OCI-LY7 (cell line): ENCODE measurements around the gene APEH. TPM values are rescaled to one million over a fixed set of nuclear protein-coding genes. Genes with fewer than 3 reads are reported as not detected.

Experiments used
- BruUV-seq: library from RNA; stranded (reverse); fragments of 400-500 nt; replicated peaks from 2 replicates; lab custom pipeline; 2021; lab: Mats Ljungman, UMichigan
- CTCF ChIA-PET: fragments of 300-600 bp; sonication (Branson Sonifier 250); formaldehyde crosslinking; loops from one replicate; lab custom pipeline; 2022; ENCODE audit warnings: antibody characterized with exemption; ENCODE audit not compliant: unreplicated experiment; lab: Charles Lee
- POLR2A ChIA-PET: fragments of 300-600 bp; sonication (Branson Sonifier 250); formaldehyde crosslinking; loops from one replicate; lab custom pipeline; 2022; ENCODE audit warnings: antibody characterized with exemption; lab: Charles Lee
- DNase-seq: peaks from one replicate; pipeline ENCODE4 v3.0.0-alpha.2; 2015; ENCODE audit warnings: low spot score
- H2AFZ ChIP-seq: fragments of 200-600 bp; sonication (generic), shearing (Covaris generic); 2 replicates; pipeline ENCODE4 v1.6.1; 2014; ENCODE audit warnings: mild to moderate bottlenecking, antibody characterized with exemption, low read length, moderate library complexity
- H3K27ac ChIP-seq: fragments of 200-600 bp; sonication (generic); 2 replicates; pipeline ENCODE4 v1.5.1; 2014; ENCODE audit warnings: mixed run types, low read depth, mild to moderate bottlenecking, moderate library complexity, low read length, inconsistent platforms; ENCODE audit not compliant: poor library complexity, severe bottlenecking
- H3K36me3 ChIP-seq: fragments of 200-600 bp; sonication (generic); 2 replicates; pipeline ENCODE4 v1.6.1; 2014; ENCODE audit warnings: mild to moderate bottlenecking, antibody characterized with exemption, low read length, moderate library complexity, mixed read lengths; ENCODE audit not compliant: insufficient read depth
- H3K4me1 ChIP-seq: fragments of 200-600 bp; sonication (generic); 2 replicates; pipeline ENCODE4 v1.5.1; 2014; ENCODE audit warnings: mild to moderate bottlenecking, low read length; ENCODE audit not compliant: insufficient read depth, poor library complexity, severe bottlenecking
- H3K4me2 ChIP-seq: fragments of 200-600 bp; sonication (generic); 2 replicates; pipeline ENCODE4 v1.6.1; 2014; ENCODE audit warnings: mild to moderate bottlenecking, low read length
- H3K4me3 ChIP-seq: fragments of 200-600 bp; sonication (generic); 2 replicates; pipeline ENCODE4 v1.5.1; 2014; ENCODE audit warnings: mild to moderate bottlenecking, low read depth, low read length; ENCODE audit not compliant: poor library complexity, severe bottlenecking
- H3K79me2 ChIP-seq: fragments of 200-600 bp; sonication (generic); 2 replicates; pipeline ENCODE4 v1.6.1; 2016; ENCODE audit warnings: low read depth, mild to moderate bottlenecking, low read length, moderate library complexity, mixed read lengths; ENCODE audit not compliant: insufficient read depth
- H3K9me2 ChIP-seq: fragments of 200-600 bp; sonication (generic); 2 replicates; pipeline ENCODE4 v1.6.1; 2016; ENCODE audit warnings: mild to moderate bottlenecking, low read length, mixed read lengths; ENCODE audit not compliant: insufficient read depth
- H3K9me3 ChIP-seq: fragments of 200-600 bp; sonication (generic); 2 replicates; pipeline ENCODE4 v1.6.1; 2014; ENCODE audit warnings: mild to moderate bottlenecking, mixed run types, low read length, mixed read lengths
- H4K20me1 ChIP-seq: fragments of 200-600 bp; sonication (generic); 2 replicates; pipeline ENCODE4 v1.6.1; 2014; ENCODE audit warnings: mild to moderate bottlenecking, antibody characterized with exemption, low read length, moderate library complexity, mixed read lengths; ENCODE audit not compliant: insufficient read depth
- EZH2phosphoT487 ChIP-seq: fragments of 200-600 bp; sonication (generic); IDR thresholded peaks from 2 replicates; pipeline ENCODE4 v1.6.1; 2018; ENCODE audit warnings: low read depth, borderline replicate concordance, mild to moderate bottlenecking, mixed run types, antibody characterized with exemption, low read length, moderate library complexity, mixed read lengths
- intact Hi-C: fragments of 100-400 bp; cut with micrococcal nuclease; formaldehyde crosslinking; loops from one replicate; pipeline ENCODE4 v1.10.0; 2022; ENCODE audit not compliant: unreplicated experiment
- total RNA-seq, 2 experiments: library from RNA; depleted of rRNA in 1 of 2; stranded (reverse); fragments of >200 nt in 1 of 2; shearing (Covaris generic) in 1 of 2; gene quantifications; 2 replicates each; pipeline ENCODE4 v1.2.3, GENCODE V29; 2014 to 2022
- TF ChIP-seq, protein P1 (sequence below): fragments of 200-600 bp; sonication (generic); conservative IDR thresholded peaks from 2 replicates; pipeline ENCODE4 v1.5.1; 2014; ENCODE audit warnings: mild to moderate bottlenecking, antibody characterized with exemption, low read length, moderate library complexity, mixed read lengths

The APEH gene
- total RNA-seq, 2 experiments from 2014 or later = 112 to 132 TPM

DNA sequence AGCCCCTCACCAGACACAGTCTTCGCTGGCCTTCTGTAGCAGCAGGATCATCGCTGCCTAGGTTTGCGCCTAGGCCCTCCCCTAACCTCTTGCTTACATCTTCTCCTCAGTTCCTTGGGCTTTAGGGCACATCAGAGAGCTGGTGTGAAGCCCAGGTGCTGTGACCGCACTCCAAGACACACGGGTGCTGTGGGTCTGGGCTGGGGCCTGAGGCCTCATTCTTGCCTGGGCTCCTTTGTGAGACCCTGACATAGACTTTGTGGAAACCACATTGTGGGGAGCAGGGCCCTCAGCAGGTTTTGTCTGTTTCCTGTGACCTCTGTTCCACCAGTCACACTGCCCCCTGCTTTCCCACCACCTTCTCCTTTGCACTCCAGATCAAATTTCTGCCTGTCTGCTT is 37.3 kb downstream of the APEH start:
- H3K4me2 ChIP-seq = no peak overlapping the region
- H3K79me2 ChIP-seq = no peaks in the 10 kb centered on the region
- no peak for DNase-seq
- no peaks in the 10 kb centered on the region for H3K4me1 ChIP-seq
- peaks cover 9% of the 10 kb centered on the region; the same call in 1 of the 2 replicates for H3K36me3 ChIP-seq
- no peaks in the 10 kb centered on the region for H3K9me3 ChIP-seq
- H4K20me1 ChIP-seq = no peaks in the 10 kb centered on the region
- H3K4me3 ChIP-seq = no peak overlapping the region
- H2AFZ ChIP-seq = no peak overlapping the region
- intact Hi-C loops = no loop called here
- POLR2A ChIA-PET = interaction anchor here (0.7 kb wide), 1 partner anchor 9 kb away, joined by 3 read pairs; no protein-coding TSS in a partner anchor
- H3K9me2 ChIP-seq = no peaks in the 10 kb centered on the region
- TF ChIP-seq, protein P1, sequence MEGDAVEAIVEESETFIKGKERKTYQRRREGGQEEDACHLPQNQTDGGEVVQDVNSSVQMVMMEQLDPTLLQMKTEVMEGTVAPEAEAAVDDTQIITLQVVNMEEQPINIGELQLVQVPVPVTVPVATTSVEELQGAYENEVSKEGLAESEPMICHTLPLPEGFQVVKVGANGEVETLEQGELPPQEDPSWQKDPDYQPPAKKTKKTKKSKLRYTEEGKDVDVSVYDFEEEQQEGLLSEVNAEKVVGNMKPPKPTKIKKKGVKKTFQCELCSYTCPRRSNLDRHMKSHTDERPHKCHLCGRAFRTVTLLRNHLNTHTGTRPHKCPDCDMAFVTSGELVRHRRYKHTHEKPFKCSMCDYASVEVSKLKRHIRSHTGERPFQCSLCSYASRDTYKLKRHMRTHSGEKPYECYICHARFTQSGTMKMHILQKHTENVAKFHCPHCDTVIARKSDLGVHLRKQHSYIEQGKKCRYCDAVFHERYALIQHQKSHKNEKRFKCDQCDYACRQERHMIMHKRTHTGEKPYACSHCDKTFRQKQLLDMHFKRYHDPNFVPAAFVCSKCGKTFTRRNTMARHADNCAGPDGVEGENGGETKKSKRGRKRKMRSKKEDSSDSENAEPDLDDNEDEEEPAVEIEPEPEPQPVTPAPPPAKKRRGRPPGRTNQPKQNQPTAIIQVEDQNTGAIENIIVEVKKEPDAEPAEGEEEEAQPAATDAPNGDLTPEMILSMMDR = no peak
- no peak for TF ChIP-seq EZH2phosphoT487
- CTCF ChIA-PET = no interaction called here
- no TSS peak for BruUV-seq
- no peak overlapping the region for H3K27ac ChIP-seq

- CTCF ChIA-PET = no interaction called here
- POLR2A ChIA-PET = interaction anchor here (0.7 kb wide), 1 partner anchor 10 kb away, joined by 3 read pairs; no protein-coding TSS in a partner anchor
- Histone ChIP-seq H3K9me2 (no peaks in the 10 kb centered on the region), H2AFZ (no peak overlapping the region), H3K4me2 (no peak overlapping the region), H3K36me3 (peaks cover 11% of the 10 kb centered on the region; the same call in 1 of the 2 replicates), H3K4me1 (no peaks in the 10 kb centered on the region), H4K20me1 (no peaks in the 10 kb centered on the region), H3K79me2 (no peaks in the 10 kb centered on the region), H3K4me3 (no peak overlapping the region), H3K27ac (no peak overlapping the region), H3K9me3 (no peaks in the 10 kb centered on the region)
- intact Hi-C loops = no loop called here
- DNase-seq = no peak
- no TSS peak for BruUV-seq
- TF ChIP-seq, protein P1 = no peak
- TF ChIP-seq EZH2phosphoT487 = no peak
Measured at GRCh38 chr3:49712166-49712565, 38.0 kb downstream of the APEH start.

- BruUV-seq = no TSS peak
- POLR2A ChIA-PET = no interaction called here
- H2AFZ ChIP-seq = no peak overlapping the region
- no peaks in the 10 kb centered on the region for H3K9me2 ChIP-seq
- TF ChIP-seq EZH2phosphoT487 = no peak
- TF ChIP-seq, protein P1 = no peak
- intact Hi-C loops = no loop called here
- CTCF ChIA-PET = no interaction called here
- no peaks in the 10 kb centered on the region for H3K9me3 ChIP-seq
- no peak overlapping the region for H3K27ac ChIP-seq
- no peak for DNase-seq
- peaks cover 13% of the 10 kb centered on the region; the same call in 1 of the 2 replicates for H3K36me3 ChIP-seq
- H3K79me2 ChIP-seq = no peaks in the 10 kb centered on the region
- no peaks in the 10 kb centered on the region for H3K4me1 ChIP-seq
- H3K4me3 ChIP-seq = no peak overlapping the region
- H3K4me2 ChIP-seq = no peak overlapping the region
- no peaks in the 10 kb centered on the region for H4K20me1 ChIP-seq
Measured at GRCh38 chr3:49712631-49713317, 38.6 kb downstream of the APEH start.
